H1 (cell line): ENCODE data around the gene MFAP4. TPM values are rescaled to one million over a fixed set of nuclear protein-coding genes. Genes with fewer than 3 reads are reported as not detected.

Source experiments
- ASH2L ChIP-seq: fragments of 200-600, 300-600 bp; sonication (generic); IDR thresholded peaks from one replicate; pipeline ENCODE4 v1.7.1; 2017; ENCODE audit warnings: low read length
- BRCA1 ChIP-seq: IDR thresholded peaks from 2 replicates; pipeline ENCODE4 v1.6.1; 2012; ENCODE audit warnings: low read depth, low read length, improper control_type of control experiment
- CHD7 ChIP-seq: fragments of 300-600 bp; sonication (generic); IDR thresholded peaks from 2 replicates; pipeline ENCODE4 v1.7.1; 2012; ENCODE audit warnings: low read length, moderate library complexity, mild to moderate bottlenecking, inconsistent platforms; ENCODE audit not compliant: insufficient replicate concordance
- KDM1A ChIP-seq: fragments of 200-600, 300-600 bp; sonication (generic); IDR thresholded peaks from 2 replicates; pipeline ENCODE4 v1.7.1; 2016; ENCODE audit warnings: mild to moderate bottlenecking, low read length, borderline replicate concordance
- KDM5A ChIP-seq: fragments of 200-600 bp; IDR thresholded peaks from 2 replicates; pipeline ENCODE4 v1.7.1; 2012; ENCODE audit warnings: mild to moderate bottlenecking, low read length, inconsistent platforms, mixed read lengths
- MAFK ChIP-seq: IDR thresholded peaks from 2 replicates; pipeline ENCODE4 v1.6.1; 2012; ENCODE audit warnings: low read depth, mild to moderate bottlenecking, improper control_type of control experiment, low read length
- SIX5 ChIP-seq: IDR thresholded peaks from 2 replicates; pipeline ENCODE4 v1.6.1; 2011; ENCODE audit warnings: mild to moderate bottlenecking, low read depth, low read length
- SP1 ChIP-seq: IDR thresholded peaks from 2 replicates; pipeline ENCODE4 v1.6.1; 2011; ENCODE audit warnings: low read depth, low read length
- TBP ChIP-seq: IDR thresholded peaks from 2 replicates; pipeline ENCODE4 v1.6.1; 2011; ENCODE audit warnings: low read depth, low read length, improper control_type of control experiment
- YY1 ChIP-seq: IDR thresholded peaks from 2 replicates; pipeline ENCODE4 v1.6.1; 2011; ENCODE audit warnings: low read depth, mild to moderate bottlenecking, low read length
- ZNF274 ChIP-seq: IDR thresholded peaks from 2 replicates; pipeline ENCODE4 v1.7.0; 2012; ENCODE audit warnings: low read length, borderline replicate concordance; ENCODE audit errors: extremely low read depth
- polyA plus RNA-seq, 7 experiments: library from polyadenylated mRNA; depleted of rRNA in 3 of 7; stranded (reverse) in 5 of 7; unstranded in 2 of 7; fragments of >200 nt in 5 of 7; fragments of 200-250 nt in 2 of 7; gene quantifications; 1 replicate in 5 of 7; 2 replicates in 1 of 7; 4 replicates in 1 of 7; pipeline versions ENCODE4 v1.2.1 to v1.2.3, GENCODE V29; 2011 to 2013; ENCODE audit warnings: missing spikeins in 2 of 7, mixed read lengths in 2 of 7
- total RNA-seq: library from RNA; stranded (reverse); fragmentation: NEBNext Ultra II Directional; extraction: Animal tissue kit (Norgen Biotek cat#: 25700); gene quantifications from 2 replicates; pipeline ENCODE4 v1.2.1, GENCODE V29; 2021

The MFAP4 gene
- total and polyA plus RNA-seq, 2 of the 8 experiments (the other 6 are each of a cell fraction or from before 2014, with no cell fraction given): 3.1 to 3.6 TPM

- TF ChIP-seq CHD7 (no peak), SP1 (no peak), KDM5A (0 out of 2 replicates have a peak, but pooled peaks have one; percentile 32), MAFK (no peak), ZNF274 (no peak), SIX5 (no peak), BRCA1 (no peak), YY1 (no peak), KDM1A (no peak), ASH2L (no peak), TBP (peak; percentile 44)
These were observed 8.3 kb downstream of the MFAP4 start, which contains the start of gene MAPK7 (continued) for GRCh38 chr17:19378416-19379360.
